Measurements from ENCODE around the gene RAB10. TPM values are rescaled to one million over a fixed set of nuclear protein-coding genes. Genes with fewer than 3 reads are reported as not detected.

RAB10 gene
- total and polyA plus RNA-seq, 9 of the 15 experiments (the other 6 are each of a cell fraction or from before 2014, with no cell fraction given), result 25.1 to 214 (median 157) TPM

GRCh38 chr2:26077291-26077690, 43.4 kb downstream of the RAB10 start (continued):
- no peak for TF ChIP-seq GTF2F1 (IDR thresholded peaks at IDR 0.05; ENCODE audit: low read depth, low read length)

DNA sequence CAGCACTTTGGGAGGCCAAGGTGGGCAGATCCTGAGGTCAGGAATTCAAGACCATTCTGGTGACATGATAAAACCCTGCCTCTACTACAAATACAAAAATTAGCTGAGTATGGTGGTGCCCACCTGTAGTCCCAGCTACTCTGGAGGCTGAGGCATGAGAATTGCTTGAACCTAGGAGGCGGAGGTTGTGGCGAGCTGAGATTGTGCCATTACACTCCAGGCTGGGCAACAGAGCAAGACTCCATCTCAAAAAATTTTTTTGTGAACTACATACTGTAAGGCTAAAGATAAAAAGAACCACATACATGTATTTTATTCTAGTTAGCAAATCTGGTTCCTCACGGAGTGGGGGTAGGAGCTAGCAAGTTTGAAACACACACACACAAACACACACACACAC, 45.1 kb downstream of the RAB10 start:
- intact Hi-C loops (cut with micrococcal nuclease), result no loop called here
- ATAC-seq, result no peak
- H3K27ac ChIP-seq (ENCODE audit: extremely low read depth, low read depth, low read length), result no peak overlapping the region
- H3K9ac ChIP-seq (ENCODE audit: insufficient read depth in 1 of 2, low read depth in 2 of 2, low read length in 2 of 2), result no peak overlapping the region
- WGBS (ENCODE audit: insufficient coverage, low coverage, missing lambda C conversion rate), result 100% methylated on average over 3 of the region's 3 CpGs
- no peak for DNase-seq (ENCODE audit: extremely low read depth in 1 of 4, low spot score in 3 of 4)
- H3K4me1 ChIP-seq (replicated peaks in 1 of 2; ENCODE audit: control insufficient read depth in 2 of 2, insufficient read depth in 2 of 2, low read length in 2 of 2), result peaks cover 10 to 23% of the 10 kb centered on the region in 2 experiments; a peak in 4 of 5 replicates
- H3K9me3 ChIP-seq (replicated peaks; ENCODE audit: control insufficient read depth, insufficient read depth, low read depth, low read length), result peaks cover 26% of the 10 kb centered on the region
- CTCF ChIA-PET (ENCODE audit: low intra/inter-chr PET ratio), result no interaction called here
- peaks cover 99% of the 10 kb centered on the region for H3K79me2 ChIP-seq (ENCODE audit: control insufficient read depth, insufficient read depth, low read length)
- TF ChIP-seq BRF1 (IDR thresholded peaks at IDR 0.05; ENCODE audit: borderline replicate concordance, extremely low read depth, insufficient read length) (no peak), ZNF121 (CRISPR knock-in tag; conservative IDR thresholded peaks at IDR 0.05) (peak; percentile 65)
- H3K4me3 ChIP-seq, result no peak overlapping the region
- POLR2A ChIA-PET, result interaction anchor here (1.1 kb wide), 1 partner anchor 8 kb away, joined by 3 read pairs; no protein-coding TSS in a partner anchor
- H3K36me3 ChIP-seq (ENCODE audit: control insufficient read depth, insufficient read depth, low read length), result peaks cover 42% of the 10 kb centered on the region
- in situ Hi-C loops (cut with MboI), result no loop called here
- H3K9me1 ChIP-seq (ENCODE audit: control insufficient read depth, insufficient read depth, low read length), result no peaks in the 10 kb centered on the region
- no TSS peak for BruUV-seq (replicated peaks)
- H3K27me3 ChIP-seq (ENCODE audit: control insufficient read depth in 2 of 2, insufficient read depth in 2 of 2, low read length in 2 of 2), result no peaks in the 10 kb centered on the region
- H4K20me1 ChIP-seq (replicated peaks; ENCODE audit: control insufficient read depth, insufficient read depth, low read length), result no peaks in the 10 kb centered on the region
- no peak overlapping the region for H3K4me2 ChIP-seq (ENCODE audit: insufficient read depth, low read length)
- no peak for FAIRE-seq
- no peak overlapping the region for H2AFZ ChIP-seq (ENCODE audit: low read depth, low read length)

- Histone ChIP-seq H3K27me3 (ENCODE audit: control insufficient read depth in 2 of 2, insufficient read depth in 2 of 2, low read length in 2 of 2) (no peaks in the 10 kb centered on the region), H3K79me2 (ENCODE audit: control insufficient read depth, insufficient read depth, low read length) (peaks cover 98% of the 10 kb centered on the region), H3K9ac (ENCODE audit: insufficient read depth in 1 of 2, low read depth in 2 of 2, low read length in 2 of 2) (no peak overlapping the region), H4K20me1 (replicated peaks; ENCODE audit: control insufficient read depth, insufficient read depth, low read length) (no peaks in the 10 kb centered on the region), H3K4me3 (no peak overlapping the region), H3K27ac (ENCODE audit: extremely low read depth, low read depth, low read length) (no peak overlapping the region), H2AFZ (ENCODE audit: low read depth, low read length) (no peak overlapping the region), H3K9me3 (replicated peaks; ENCODE audit: control insufficient read depth, insufficient read depth, low read depth, low read length) (peaks cover 27% of the 10 kb centered on the region), H3K4me2 (ENCODE audit: insufficient read depth, low read length) (no peak overlapping the region), H3K4me1 (replicated peaks in 1 of 2; ENCODE audit: control insufficient read depth in 2 of 2, insufficient read depth in 2 of 2, low read length in 2 of 2) (peaks cover 0 to 11% of the 10 kb centered on the region in 2 experiments; a peak in 3 of 5 replicates), H3K36me3 (ENCODE audit: control insufficient read depth, insufficient read depth, low read length) (peaks cover 52% of the 10 kb centered on the region), H3K9me1 (ENCODE audit: control insufficient read depth, insufficient read depth, low read length) (no peaks in the 10 kb centered on the region)
- ChIA-PET POLR2A (no interaction called here), CTCF (ENCODE audit: low intra/inter-chr PET ratio) (no interaction called here)
- 93% methylated on average over 1 of the region's 1 CpG for WGBS (ENCODE audit: insufficient coverage, low coverage, missing lambda C conversion rate)
- BruUV-seq (replicated peaks), result no TSS peak
- FAIRE-seq (no peak), DNase-seq (ENCODE audit: extremely low read depth in 1 of 4, low spot score in 3 of 4) (no peak), ATAC-seq (no peak)
- in situ Hi-C loops (cut with MboI), result no loop called here
- intact Hi-C loops (cut with micrococcal nuclease), result no loop called here
- TF ChIP-seq CREBBP (IDR thresholded peaks at IDR 0.05; ENCODE audit: low read depth, low read length) (no peak), MAFG (tag; conservative IDR thresholded peaks at IDR 0.05) (no peak), BHLHE40 (IDR thresholded peaks at IDR 0.05; ENCODE audit: low read length) (no peak), ZC3H4 (CRISPR knock-in tag; IDR thresholded peaks at IDR 0.05; ENCODE audit: borderline replicate concordance) (no peak), RBM15 (IDR thresholded peaks at IDR 0.05; ENCODE audit: insufficient read depth, low read length) (no peak), ZMIZ1 (IDR thresholded peaks at IDR 0.05; ENCODE audit: low read depth in 2 of 2, low read length in 2 of 2) (no peak), ZC3H11A (IDR thresholded peaks at IDR 0.05; ENCODE audit: low read depth, low read length) (no peak), PTBP1 (IDR thresholded peaks at IDR 0.05; ENCODE audit: low read depth, low read length) (no peak), RBM39 (optimal IDR thresholded peaks at IDR 0.05; ENCODE audit: low read depth, low read length) (no peak)
These were observed 46.5 kb downstream of the RAB10 start for GRCh38 chr2:26080356-26080755.
